ENCODE measurements around the gene PPY. TPM values are rescaled to one million over a fixed set of nuclear protein-coding genes. Genes with fewer than 3 reads are reported as not detected.
A peak's percentile ranks its signal among the peaks of the same experiment; 100 is the strongest.
"Not testable (repeated sequence)": the region's sequence is repeated elsewhere in the genome, so short reads cannot be mapped to it uniquely, and the experiment has no call there.

The PPY gene
- total and polyA plus RNA-seq, 10 donors: not detected

GRCh38 chr17:43940630-43941029, 1.6 kb downstream of the PPY start:
- Histone ChIP-seq H3K4me1 (peaks cover 5 to 19% (median 11%) of the 10 kb centered on the region in 6 donors), H3K27ac (no peak overlapping the region), H3K4me3 (no peak overlapping the region), H3K9me3 (no peaks in the 10 kb centered on the region), H3K27me3 (replicated peaks in 1 of 7) (peaks cover 0 to 34% (median 17%) of the 10 kb centered on the region in 7 donors), H3K36me3 (no peaks in the 10 kb centered on the region)
- WGBS, 5 donors: 62 to 72% (median 69%) methylated on average over 7 of the region's 7 CpGs
- DNase-seq: no peak
- TF ChIP-seq CTCF (IDR thresholded peaks at IDR 0.05 in 8 of 11, conservative IDR thresholded peaks at IDR 0.05 in 3 of 11) (peak in 8 of 11 experiments; percentile 8 to 47 (median 26)), POLR2A (IDR thresholded peaks at IDR 0.05) (no peak), POLR2AphosphoS5 (IDR thresholded peaks at IDR 0.05) (no peak)
- intact Hi-C loops (cut with DNase I; ENCODE audit: low total_unique reads): loop anchor here (10.0 kb wide), 1 partner anchor 224 kb away; no protein-coding TSS in a partner anchor

- 94 to 100% (median 98%) methylated on average over 5 of the region's 5 CpGs for WGBS, 5 donors
- DNase-seq: no peak
- TF ChIP-seq POLR2A (IDR thresholded peaks at IDR 0.05) (no peak), POLR2AphosphoS5 (IDR thresholded peaks at IDR 0.05) (no peak), CTCF (IDR thresholded peaks at IDR 0.05 in 8 of 11, conservative IDR thresholded peaks at IDR 0.05 in 3 of 11) (no peak)
- no peak overlapping the region for H3K27ac ChIP-seq
- H3K4me3 ChIP-seq: no peak overlapping the region
- peaks cover 0 to 34% (median 17%) of the 10 kb centered on the region in 7 donors for H3K27me3 ChIP-seq (replicated peaks in 1 of 7)
- peaks cover 5 to 19% (median 11%) of the 10 kb centered on the region in 6 donors for H3K4me1 ChIP-seq
- H3K9me3 ChIP-seq: no peaks in the 10 kb centered on the region
- intact Hi-C loops (cut with DNase I; ENCODE audit: low total_unique reads): loop anchor here (10.0 kb wide), 1 partner anchor 225 kb away; no protein-coding TSS in a partner anchor
- no peaks in the 10 kb centered on the region for H3K36me3 ChIP-seq
Observed at GRCh38 chr17:43939886-43940285, 2.4 kb downstream of the PPY start.

GRCh38 chr17:43939452-43939851, 2.8 kb downstream of the PPY start:
- peaks cover 5 to 19% (median 11%) of the 10 kb centered on the region in 6 donors for H3K4me1 ChIP-seq
- H3K36me3 ChIP-seq; H3K9me3 ChIP-seq; H3K27ac ChIP-seq; intact Hi-C loops (cut with DNase I; ENCODE audit: low total_unique reads); DNase-seq; H3K4me3 ChIP-seq: not testable (repeated sequence)
- peaks cover 0 to 34% (median 17%) of the 10 kb centered on the region in 7 donors for H3K27me3 ChIP-seq (replicated peaks in 1 of 7)
- 91 to 100% (median 98%) methylated on average over 3 of the region's 3 CpGs for WGBS, 5 donors

GRCh38 chr17:43938838-43939182, 3.5 kb downstream of the PPY start:
- peaks cover 0 to 38% (median 17%) of the 10 kb centered on the region in 7 donors for H3K27me3 ChIP-seq (replicated peaks in 1 of 7)
- TF ChIP-seq POLR2A (IDR thresholded peaks at IDR 0.05) (no peak), POLR2AphosphoS5 (IDR thresholded peaks at IDR 0.05) (no peak), CTCF (IDR thresholded peaks at IDR 0.05 in 8 of 11, conservative IDR thresholded peaks at IDR 0.05 in 3 of 11) (no peak)
- H3K36me3 ChIP-seq: no peaks in the 10 kb centered on the region
- H3K9me3 ChIP-seq: no peaks in the 10 kb centered on the region
- intact Hi-C loops (cut with DNase I; ENCODE audit: low total_unique reads): no loop called here
- 54 to 65% (median 58%) methylated on average over 5 to 6 of the region's 6 CpGs for WGBS, 5 donors
- no peak for DNase-seq
- peak overlapping the region in 1 of 8 donors; percentile 62 for H3K4me3 ChIP-seq
- H3K4me1 ChIP-seq: peaks cover 5 to 13% (median 11%) of the 10 kb centered on the region in 6 donors
- H3K27ac ChIP-seq: no peak overlapping the region

- Histone ChIP-seq H3K27me3 (replicated peaks in 1 of 7) (peaks cover 0 to 54% (median 17%) of the 10 kb centered on the region in 7 donors), H3K9me3 (no peaks in the 10 kb centered on the region), H3K36me3 (no peaks in the 10 kb centered on the region), H3K27ac (no peak overlapping the region), H3K4me3 (no peak overlapping the region), H3K4me1 (peaks cover 4 to 12% (median 11%) of the 10 kb centered on the region in 6 donors)
- no peak for DNase-seq
- TF ChIP-seq POLR2AphosphoS5 (IDR thresholded peaks at IDR 0.05) (no peak), POLR2A (IDR thresholded peaks at IDR 0.05) (no peak), CTCF (IDR thresholded peaks at IDR 0.05 in 8 of 11, conservative IDR thresholded peaks at IDR 0.05 in 3 of 11) (no peak)
- 81 to 97% (median 92%) methylated on average over 3 of the region's 3 CpGs for WGBS, 5 donors
- intact Hi-C loops (cut with DNase I; ENCODE audit: low total_unique reads): no loop called here
Observed at GRCh38 chr17:43936434-43936833, 5.8 kb downstream of the PPY start.
